Measurements from ENCODE around the gene TMSB4X.

GRCh38 chrX:13023979-13024378 is 49.1 kb downstream of the TMSB4X start:
- TF ChIP-seq CTCF (IDR thresholded peaks at IDR 0.05; ENCODE audit: low read depth, low read length) (no peak), EZH2phosphoT487 (IDR thresholded peaks at IDR 0.05; ENCODE audit: low read depth) (no peak)
